GM12875 (cell line): ENCODE data around the gene CYREN.
A peak's percentile ranks its signal among the peaks of the same experiment; 100 is the strongest.

Experiments
- H3K4me3 ChIP-seq: one replicate; pipeline ENCODE4 v1.5.1; 2011; ENCODE audit warnings: low read depth, low read length, control low read depth
- CTCF ChIP-seq: IDR thresholded peaks from 2 replicates; pipeline ENCODE4 v1.5.1; 2011; ENCODE audit warnings: low read depth, mild to moderate bottlenecking, control low read depth, inconsistent platforms, low read length, moderate library complexity, borderline replicate concordance; ENCODE audit not compliant: insufficient read depth

The CYREN gene

GRCh38 chr7:135211179-135211945 is 40.9 kb upstream of the CYREN start, which contains the start of gene WDR91:
Gene WDR91 (minus strand): TSS chr7:135211526. CDS start chr7:135211502, 24 bp downstream.
- peak within 1 kb of the TSS; percentile 93 for H3K4me3 ChIP-seq
- no peak for TF ChIP-seq CTCF

GRCh38 chr7:135210888-135211178 is 40.3 kb upstream of the CYREN start:
- TF ChIP-seq CTCF: no peak
- peak overlapping the region; percentile 93 for H3K4me3 ChIP-seq

GRCh38 chr7:135209225-135209834 is 38.8 kb upstream of the CYREN start:
- H3K4me3 ChIP-seq: no peak overlapping the region
- TF ChIP-seq CTCF: no peak

- no peak overlapping the region for H3K4me3 ChIP-seq
- no peak for TF ChIP-seq CTCF
Measured at GRCh38 chr7:135208102-135208793, 37.7 kb upstream of the CYREN start.

- no peak for TF ChIP-seq CTCF
Measured at GRCh38 chr7:135207406-135208101, 37.0 kb upstream of the CYREN start.

GRCh38 chr7:135206941-135207391 is 36.5 kb upstream of the CYREN start:
- no peak for TF ChIP-seq CTCF
- H3K4me3 ChIP-seq: no peak overlapping the region

More at GRCh38 chr7:135207406-135208101, 37.0 kb upstream of the CYREN start:
- H3K4me3 ChIP-seq: no peak overlapping the region
